HG03442 (cell line): ENCODE results near the gene SLC25A23.
A peak's percentile ranks its signal among the peaks of the same experiment; 100 is the strongest.
"Not testable (repeated sequence)": the region's sequence is repeated elsewhere in the genome, so short reads cannot be mapped to it uniquely, and the experiment has no call there.

ENCODE experiments used
- ATAC-seq: cut with Tn5 transposase; IDR thresholded peaks from one replicate; pipeline ENCODE4 v1.9.1; 2021; ENCODE audit warnings: mild to moderate bottlenecking, moderate library complexity; ENCODE audit not compliant: unreplicated experiment

The SLC25A23 gene

GRCh38 chr19:6406401-6406800, 53.2 kb downstream of the SLC25A23 start:
- ATAC-seq = no peak

GRCh38 chr19:6402837-6403608, 56.6 kb downstream of the SLC25A23 start:
- no peak for ATAC-seq

GRCh38 chr19:6402058-6402457, 57.5 kb downstream of the SLC25A23 start:
- no peak for ATAC-seq

GRCh38 chr19:6400062-6400944, 59.3 kb downstream of the SLC25A23 start:
- ATAC-seq = not testable (repeated sequence)

- ATAC-seq = no peak
Observed at GRCh38 chr19:6396305-6396704, 63.3 kb downstream of the SLC25A23 start.

- no peak for ATAC-seq
Observed at GRCh38 chr19:6394831-6395230, 64.8 kb downstream of the SLC25A23 start.

GRCh38 chr19:6393983-6394412, 65.6 kb downstream of the SLC25A23 start:
- no peak for ATAC-seq

GRCh38 chr19:6393074-6393982, 66.3 kb downstream of the SLC25A23 start, which contains the start of gene GTF2F1:
Gene GTF2F1 (minus strand): TSS chr19:6393164. CDS start chr19:6392995, 169 bp downstream.
- peak; percentile 74 for ATAC-seq

- ATAC-seq = no peak
Observed at GRCh38 chr19:6392221-6393073, 67.1 kb downstream of the SLC25A23 start.
